ENCODE measurements around the gene B3GNT3.

Gene B3GNT3

DNA sequence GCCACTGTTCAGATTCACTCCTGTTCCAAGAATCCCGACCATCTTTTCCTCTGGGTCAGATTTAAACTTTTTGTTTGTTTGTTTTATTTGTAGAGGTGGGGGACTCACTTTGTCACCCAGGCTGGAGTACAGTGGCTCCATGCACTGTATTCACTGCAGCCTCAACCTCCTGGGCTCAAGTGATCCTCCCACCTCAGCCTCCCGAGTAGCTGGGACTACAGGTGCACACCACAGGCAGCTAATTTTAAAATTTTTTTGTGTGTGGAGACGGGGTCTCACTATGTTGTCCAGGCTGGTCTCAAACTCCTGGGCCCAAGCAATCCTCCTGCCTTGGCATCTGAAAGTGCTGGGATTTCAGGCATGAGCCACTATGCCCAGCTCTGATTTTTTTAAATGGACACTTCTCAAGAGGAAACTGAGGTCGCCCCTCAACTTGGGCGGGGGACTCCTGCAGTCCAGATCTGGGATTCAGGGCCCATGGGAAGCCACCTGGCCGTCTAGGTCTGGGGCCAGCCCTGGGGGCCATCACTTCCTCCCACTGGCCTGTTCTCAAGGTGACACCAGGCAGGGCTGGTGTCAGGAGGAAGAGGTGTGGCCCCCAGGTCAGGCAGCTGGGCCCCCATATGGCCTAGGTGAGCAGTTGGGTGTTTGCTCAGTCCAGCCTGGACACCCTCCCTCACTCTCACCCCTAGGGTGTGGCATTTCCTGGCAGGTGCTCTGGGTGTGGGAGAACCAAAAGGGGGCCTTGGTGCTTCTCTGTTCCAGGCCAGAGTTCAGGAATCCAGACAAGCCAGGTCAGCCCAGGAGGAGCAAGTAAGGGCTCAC lies 1.3 kb downstream of the B3GNT3 start:
- TF ChIP-seq YY1 (IDR thresholded peaks at IDR 0.05; ENCODE audit: low read depth) (no peak), ZBTB7A (IDR thresholded peaks at IDR 0.05; ENCODE audit: low read depth) (no peak; the same call in 1 of the 2 replicates), CEBPB (IDR thresholded peaks at IDR 0.05) (no peak), RAD21 (IDR thresholded peaks at IDR 0.05; ENCODE audit: low read depth) (no peak; the same call in 1 of the 2 replicates), CREB1 (IDR thresholded peaks at IDR 0.05; ENCODE audit: low read depth) (no peak), EP300 (IDR thresholded peaks at IDR 0.05; ENCODE audit: borderline replicate concordance) (peak; percentile 80; the same call in 1 of the 2 replicates), NFIC (IDR thresholded peaks at IDR 0.05) (peak; percentile 70), TEAD4 (IDR thresholded peaks at IDR 0.05) (peak; percentile 75), FOXM1 (IDR thresholded peaks at IDR 0.05; ENCODE audit: borderline replicate concordance, low read depth) (peak; percentile 71), TAF1 (IDR thresholded peaks at IDR 0.05; ENCODE audit: low read depth) (no peak), EGR1 (IDR thresholded peaks at IDR 0.05) (no peak), TCF12 (IDR thresholded peaks at IDR 0.05; ENCODE audit: low read depth) (peak; percentile 92)
- TF ChIP-seq, protein P1, sequence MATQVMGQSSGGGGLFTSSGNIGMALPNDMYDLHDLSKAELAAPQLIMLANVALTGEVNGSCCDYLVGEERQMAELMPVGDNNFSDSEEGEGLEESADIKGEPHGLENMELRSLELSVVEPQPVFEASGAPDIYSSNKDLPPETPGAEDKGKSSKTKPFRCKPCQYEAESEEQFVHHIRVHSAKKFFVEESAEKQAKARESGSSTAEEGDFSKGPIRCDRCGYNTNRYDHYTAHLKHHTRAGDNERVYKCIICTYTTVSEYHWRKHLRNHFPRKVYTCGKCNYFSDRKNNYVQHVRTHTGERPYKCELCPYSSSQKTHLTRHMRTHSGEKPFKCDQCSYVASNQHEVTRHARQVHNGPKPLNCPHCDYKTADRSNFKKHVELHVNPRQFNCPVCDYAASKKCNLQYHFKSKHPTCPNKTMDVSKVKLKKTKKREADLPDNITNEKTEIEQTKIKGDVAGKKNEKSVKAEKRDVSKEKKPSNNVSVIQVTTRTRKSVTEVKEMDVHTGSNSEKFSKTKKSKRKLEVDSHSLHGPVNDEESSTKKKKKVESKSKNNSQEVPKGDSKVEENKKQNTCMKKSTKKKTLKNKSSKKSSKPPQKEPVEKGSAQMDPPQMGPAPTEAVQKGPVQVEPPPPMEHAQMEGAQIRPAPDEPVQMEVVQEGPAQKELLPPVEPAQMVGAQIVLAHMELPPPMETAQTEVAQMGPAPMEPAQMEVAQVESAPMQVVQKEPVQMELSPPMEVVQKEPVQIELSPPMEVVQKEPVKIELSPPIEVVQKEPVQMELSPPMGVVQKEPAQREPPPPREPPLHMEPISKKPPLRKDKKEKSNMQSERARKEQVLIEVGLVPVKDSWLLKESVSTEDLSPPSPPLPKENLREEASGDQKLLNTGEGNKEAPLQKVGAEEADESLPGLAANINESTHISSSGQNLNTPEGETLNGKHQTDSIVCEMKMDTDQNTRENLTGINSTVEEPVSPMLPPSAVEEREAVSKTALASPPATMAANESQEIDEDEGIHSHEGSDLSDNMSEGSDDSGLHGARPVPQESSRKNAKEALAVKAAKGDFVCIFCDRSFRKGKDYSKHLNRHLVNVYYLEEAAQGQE (IDR thresholded peaks at IDR 0.05; ENCODE audit: low read depth), result no peak
- TF ChIP-seq, protein P2, sequence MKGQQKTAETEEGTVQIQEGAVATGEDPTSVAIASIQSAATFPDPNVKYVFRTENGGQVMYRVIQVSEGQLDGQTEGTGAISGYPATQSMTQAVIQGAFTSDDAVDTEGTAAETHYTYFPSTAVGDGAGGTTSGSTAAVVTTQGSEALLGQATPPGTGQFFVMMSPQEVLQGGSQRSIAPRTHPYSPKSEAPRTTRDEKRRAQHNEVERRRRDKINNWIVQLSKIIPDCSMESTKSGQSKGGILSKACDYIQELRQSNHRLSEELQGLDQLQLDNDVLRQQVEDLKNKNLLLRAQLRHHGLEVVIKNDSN (IDR thresholded peaks at IDR 0.05), result no peak
- TF ChIP-seq, protein P3, sequence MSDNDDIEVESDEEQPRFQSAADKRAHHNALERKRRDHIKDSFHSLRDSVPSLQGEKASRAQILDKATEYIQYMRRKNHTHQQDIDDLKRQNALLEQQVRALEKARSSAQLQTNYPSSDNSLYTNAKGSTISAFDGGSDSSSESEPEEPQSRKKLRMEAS (IDR thresholded peaks at IDR 0.05), result peak; percentile 70; the same call in 1 of the 2 replicates

DNA sequence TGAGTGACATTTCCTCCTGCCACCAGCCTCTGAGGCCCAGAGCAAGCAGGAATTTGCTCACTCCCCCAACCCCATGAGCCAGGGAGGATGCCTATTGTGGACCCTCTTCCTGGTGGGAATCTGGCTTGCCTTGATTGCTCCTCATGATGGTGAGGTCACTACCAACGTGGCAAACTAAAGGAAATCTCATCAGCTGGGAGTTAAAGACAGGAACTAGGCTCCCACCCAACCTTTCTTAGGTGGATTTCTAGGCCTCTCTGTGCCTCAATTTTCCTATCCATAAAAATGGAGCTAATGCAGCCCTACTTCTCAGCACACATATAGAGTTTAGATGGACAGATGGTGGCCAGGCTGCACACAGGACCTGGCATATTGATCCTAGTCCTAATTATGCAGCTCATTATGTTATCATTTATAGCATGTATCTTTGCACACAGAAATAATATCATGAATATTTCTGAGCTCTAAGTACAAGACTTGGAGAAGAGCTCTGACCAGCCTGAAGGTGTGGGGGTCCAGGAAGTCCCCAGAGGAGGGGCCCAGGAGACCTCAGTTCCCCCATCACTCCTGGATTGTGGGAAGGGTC lies 2.0 kb downstream of the B3GNT3 start:
- TF ChIP-seq, protein P3 (IDR thresholded peaks at IDR 0.05), result peak; percentile 8; the same call in 1 of the 2 replicates
- no peak for TF ChIP-seq YY1 (IDR thresholded peaks at IDR 0.05; ENCODE audit: low read depth)

DNA sequence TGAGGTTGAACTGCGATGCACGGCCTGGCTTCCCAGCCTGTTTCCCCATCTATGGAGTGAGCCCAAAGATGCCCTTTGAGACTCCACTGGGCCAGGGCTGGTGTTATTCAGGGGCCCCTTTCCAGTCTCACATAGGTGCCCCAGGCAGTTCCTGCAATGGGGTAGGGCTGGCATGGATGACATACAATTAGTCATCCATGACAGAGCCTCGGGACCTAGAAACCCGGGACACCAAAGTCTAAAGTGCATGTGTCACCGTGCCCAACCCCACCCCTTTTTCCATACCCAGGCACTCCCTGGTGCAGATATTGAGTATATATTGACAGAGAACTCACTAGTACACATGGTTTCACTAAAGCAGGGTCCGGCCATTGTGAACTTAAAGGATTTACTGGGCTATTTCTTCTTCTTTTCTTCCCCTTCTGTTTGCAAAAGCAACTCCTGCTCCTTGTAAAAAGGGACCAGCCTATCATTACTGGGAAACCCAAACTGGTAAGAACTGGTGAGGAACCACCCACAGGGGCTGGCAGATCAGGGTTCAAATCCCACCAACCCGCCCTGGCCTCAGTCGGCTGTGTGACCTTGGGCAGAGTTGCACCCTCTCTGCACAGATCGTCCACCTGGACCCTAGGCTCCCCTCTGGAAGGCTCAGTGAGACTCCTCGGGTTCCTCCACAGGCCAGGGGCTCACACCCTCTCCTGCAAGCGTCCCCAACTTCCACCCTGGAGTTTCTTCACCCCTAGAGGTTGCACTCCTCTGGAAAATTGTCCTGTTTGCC lies 2.7 kb downstream of the B3GNT3 start:
- peak; percentile 76 for TF ChIP-seq TCF12 (IDR thresholded peaks at IDR 0.05; ENCODE audit: low read depth)
- peak; percentile 75 for TF ChIP-seq EP300 (IDR thresholded peaks at IDR 0.05; ENCODE audit: borderline replicate concordance)
- TF ChIP-seq, protein P2 (IDR thresholded peaks at IDR 0.05), result no peak
- no peak for TF ChIP-seq CREB1 (IDR thresholded peaks at IDR 0.05; ENCODE audit: low read depth)
- TF ChIP-seq, protein P3 (IDR thresholded peaks at IDR 0.05), result peak; percentile 24; the same call in 1 of the 2 replicates
- TF ChIP-seq ZBTB7A (IDR thresholded peaks at IDR 0.05; ENCODE audit: low read depth), result no peak
- TF ChIP-seq NFIC (IDR thresholded peaks at IDR 0.05), result peak; percentile 19; the same call in 1 of the 2 replicates
- peak; percentile 60; the same call in 1 of the 2 replicates for TF ChIP-seq TEAD4 (IDR thresholded peaks at IDR 0.05)
- TF ChIP-seq FOXM1 (IDR thresholded peaks at IDR 0.05; ENCODE audit: borderline replicate concordance, low read depth), result peak; percentile 26; the same call in 1 of the 2 replicates
- TF ChIP-seq EGR1 (IDR thresholded peaks at IDR 0.05), result no peak

DNA sequence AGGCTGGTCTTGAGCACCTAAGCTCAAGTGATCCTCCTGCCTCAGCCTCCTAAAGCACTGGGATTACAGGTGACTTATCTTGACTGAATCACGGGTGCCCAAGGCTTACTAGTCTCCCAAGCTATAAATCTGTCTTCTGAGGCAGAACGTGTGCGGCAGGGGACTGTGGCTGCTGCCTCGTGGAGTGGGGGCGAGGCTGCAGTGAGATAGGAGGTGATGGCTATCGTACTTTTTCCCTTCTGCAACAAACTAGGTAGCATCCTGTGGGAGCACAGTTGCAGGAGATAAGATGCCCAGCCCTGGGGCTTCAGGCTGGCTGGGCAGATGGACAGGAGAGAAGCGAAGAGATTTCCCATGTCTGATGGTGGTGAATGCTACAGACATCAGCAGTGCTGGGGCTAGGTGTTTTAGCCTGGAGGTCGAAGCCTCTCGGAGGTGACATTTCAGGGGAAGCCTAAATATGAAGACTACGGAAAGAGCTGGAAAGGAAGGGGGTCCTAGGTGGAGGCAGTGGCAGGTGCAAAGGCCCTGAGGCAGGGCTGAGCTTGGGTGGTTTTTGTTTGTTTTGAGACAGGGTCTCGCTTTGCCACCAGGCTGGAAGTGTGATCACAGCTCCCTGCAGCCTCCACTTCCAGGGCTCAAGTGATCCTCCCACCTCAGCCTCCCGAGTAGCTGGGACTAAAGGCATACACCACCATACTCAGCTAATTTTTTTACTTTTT lies 7.4 kb downstream of the B3GNT3 start:
- TF ChIP-seq TAF1 (IDR thresholded peaks at IDR 0.05; ENCODE audit: low read depth), result no peak
- no peak for TF ChIP-seq FOXM1 (IDR thresholded peaks at IDR 0.05; ENCODE audit: borderline replicate concordance, low read depth)
- TF ChIP-seq ZBTB7A (IDR thresholded peaks at IDR 0.05; ENCODE audit: low read depth), result no peak
- TF ChIP-seq TEAD4 (IDR thresholded peaks at IDR 0.05), result no peak
- no peak for TF ChIP-seq CEBPB (IDR thresholded peaks at IDR 0.05)
- TF ChIP-seq, protein P2 (IDR thresholded peaks at IDR 0.05), result no peak
- TF ChIP-seq, protein P3 (IDR thresholded peaks at IDR 0.05), result no peak
- TF ChIP-seq EP300 (IDR thresholded peaks at IDR 0.05; ENCODE audit: borderline replicate concordance), result no peak
- no peak for TF ChIP-seq CREB1 (IDR thresholded peaks at IDR 0.05; ENCODE audit: low read depth)
- no peak for TF ChIP-seq RAD21 (IDR thresholded peaks at IDR 0.05; ENCODE audit: low read depth)
- TF ChIP-seq NFIC (IDR thresholded peaks at IDR 0.05), result no peak
- no peak for TF ChIP-seq TCF12 (IDR thresholded peaks at IDR 0.05; ENCODE audit: low read depth)
- TF ChIP-seq EGR1 (IDR thresholded peaks at IDR 0.05), result no peak
- TF ChIP-seq, protein P1 (IDR thresholded peaks at IDR 0.05; ENCODE audit: low read depth), result no peak
- no peak for TF ChIP-seq YY1 (IDR thresholded peaks at IDR 0.05; ENCODE audit: low read depth)
